NCI-H2196 (cell line): Measurements from ENCODE around the gene GLIPR1L2.
"Not testable (repeated sequence)": the region's sequence is repeated elsewhere in the genome, so short reads cannot be mapped to it uniquely, and the experiment has no call there.

Source experiments
- DNase-seq: peaks from one replicate; lab custom pipeline; 2025; ENCODE audit not compliant: unreplicated experiment; lab: John Stamatoyannopoulos, UW

Gene GLIPR1L2

GRCh38 chr12:75432924-75433323 is 42.0 kb downstream of the GLIPR1L2 start:
- DNase-seq = no peak

- DNase-seq = no peak
Observed at GRCh38 chr12:75437564-75437963, 46.7 kb downstream of the GLIPR1L2 start.

GRCh38 chr12:75438059-75438754 is 47.3 kb downstream of the GLIPR1L2 start:
- no peak for DNase-seq

- no peak for DNase-seq
Observed at GRCh38 chr12:75439048-75439447, 48.2 kb downstream of the GLIPR1L2 start.

- DNase-seq = no peak
Observed at GRCh38 chr12:75439930-75440329, 49.0 kb downstream of the GLIPR1L2 start.

- DNase-seq = not testable (repeated sequence)
Observed at GRCh38 chr12:75441687-75442449, 51.0 kb downstream of the GLIPR1L2 start.

- DNase-seq = not testable (repeated sequence)
Observed at GRCh38 chr12:75442454-75442853, 51.6 kb downstream of the GLIPR1L2 start.

- no peak for DNase-seq
Observed at GRCh38 chr12:75443709-75444108, 52.8 kb downstream of the GLIPR1L2 start.

- DNase-seq = no peak
Observed at GRCh38 chr12:75444429-75445136, 53.7 kb downstream of the GLIPR1L2 start.

- DNase-seq = not testable (repeated sequence)
Observed at GRCh38 chr12:75445137-75445507, 54.2 kb downstream of the GLIPR1L2 start.

- DNase-seq = no peak
Observed at GRCh38 chr12:75446857-75447256, 56.0 kb downstream of the GLIPR1L2 start.

GRCh38 chr12:75447691-75448393 is 57.0 kb downstream of the GLIPR1L2 start:
- DNase-seq = no peak

GRCh38 chr12:75452675-75453330 is 61.9 kb downstream of the GLIPR1L2 start:
- no peak for DNase-seq

- no peak for DNase-seq
Observed at GRCh38 chr12:75455839-75456238, 65.0 kb downstream of the GLIPR1L2 start.

- DNase-seq = no peak
Observed at GRCh38 chr12:75457191-75457590, 66.3 kb downstream of the GLIPR1L2 start.

- not testable (repeated sequence) for DNase-seq
Observed at GRCh38 chr12:75457866-75458265, 67.0 kb downstream of the GLIPR1L2 start.

- DNase-seq = no peak
Observed at GRCh38 chr12:75459755-75460154, 68.9 kb downstream of the GLIPR1L2 start.

GRCh38 chr12:75460204-75460603 is 69.3 kb downstream of the GLIPR1L2 start:
- DNase-seq = no peak

- DNase-seq = no peak
Observed at GRCh38 chr12:75471902-75472890, 81.3 kb downstream of the GLIPR1L2 start.

- DNase-seq = no peak
Observed at GRCh38 chr12:75474116-75474515, 83.2 kb downstream of the GLIPR1L2 start.
